Jurkat, Clone E6-1 (cell line): ENCODE data around the gene KCNJ12.
"Not testable (repeated sequence)": the region's sequence is repeated elsewhere in the genome, so short reads cannot be mapped to it uniquely, and the experiment has no call there.

Experiments used
- DNase-seq: peaks from one replicate; pipeline ENCODE4 v3.0.0-alpha.2; 2011; ENCODE audit warnings: low read depth, low spot score
- H3K4me3 ChIP-seq: 2 replicates; pipeline ENCODE4 v1.5.1; 2011; ENCODE audit warnings: mild to moderate bottlenecking, low read length, control low read depth, moderate library complexity

KCNJ12 gene

DNA sequence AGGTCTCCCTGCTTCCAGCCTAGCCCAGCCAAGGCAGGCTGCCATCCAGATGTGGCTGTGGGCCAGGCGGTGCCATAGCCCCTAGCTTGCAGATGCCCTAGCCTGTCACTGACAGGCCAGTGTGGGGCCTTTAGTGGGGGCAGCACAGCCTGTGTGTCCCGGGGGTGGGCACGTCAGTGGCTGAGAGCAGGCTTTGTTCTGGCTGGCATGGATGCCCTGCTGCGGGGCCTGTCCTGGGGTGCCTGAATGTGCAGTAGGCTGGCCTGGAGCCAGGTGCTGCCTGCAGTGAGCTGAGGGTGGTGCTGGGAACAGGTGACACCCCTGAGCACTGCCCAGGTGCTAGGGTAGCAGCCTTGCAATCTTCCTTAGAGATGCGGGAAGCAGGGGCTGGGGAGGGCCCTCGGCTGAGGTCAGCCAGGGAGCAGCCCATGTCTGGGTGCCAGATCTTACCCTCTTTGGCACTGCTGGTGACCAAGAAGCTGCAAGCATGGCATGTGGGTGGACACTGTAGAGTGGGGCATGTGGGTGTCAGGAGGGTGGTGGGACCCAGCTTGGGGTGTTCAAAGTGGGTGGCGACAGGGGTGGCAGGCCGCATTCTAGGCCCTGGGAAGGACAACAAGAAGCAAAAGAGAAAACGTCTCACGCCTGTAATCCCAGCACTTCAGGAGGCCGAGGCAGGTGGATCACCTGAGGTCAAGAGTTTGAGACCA, 37.6 kb downstream of the KCNJ12 start:
- not testable (repeated sequence) for H3K4me3 ChIP-seq, DNase-seq

DNA sequence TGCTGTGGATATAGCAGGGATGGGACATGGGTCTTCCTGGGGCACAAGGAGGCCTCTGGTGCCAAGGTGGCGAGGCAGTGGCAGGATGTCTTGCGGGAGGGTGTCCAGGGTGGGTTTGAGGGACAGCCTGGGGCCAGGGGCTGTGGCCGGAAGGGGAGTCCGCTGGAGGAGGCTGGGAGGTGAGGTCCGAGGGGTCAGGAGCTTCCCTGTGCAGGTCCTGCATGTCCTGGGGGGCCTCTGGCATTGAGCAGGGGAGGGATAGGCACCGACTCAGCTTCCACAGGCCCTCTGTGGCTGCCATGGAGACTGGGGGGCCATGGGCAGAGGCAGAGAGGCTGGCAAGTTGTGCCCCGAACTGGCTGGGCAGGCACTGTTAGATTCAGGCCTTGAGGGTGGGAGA, 38.5 kb downstream of the KCNJ12 start:
- H3K4me3 ChIP-seq, DNase-seq: not testable (repeated sequence)

DNA sequence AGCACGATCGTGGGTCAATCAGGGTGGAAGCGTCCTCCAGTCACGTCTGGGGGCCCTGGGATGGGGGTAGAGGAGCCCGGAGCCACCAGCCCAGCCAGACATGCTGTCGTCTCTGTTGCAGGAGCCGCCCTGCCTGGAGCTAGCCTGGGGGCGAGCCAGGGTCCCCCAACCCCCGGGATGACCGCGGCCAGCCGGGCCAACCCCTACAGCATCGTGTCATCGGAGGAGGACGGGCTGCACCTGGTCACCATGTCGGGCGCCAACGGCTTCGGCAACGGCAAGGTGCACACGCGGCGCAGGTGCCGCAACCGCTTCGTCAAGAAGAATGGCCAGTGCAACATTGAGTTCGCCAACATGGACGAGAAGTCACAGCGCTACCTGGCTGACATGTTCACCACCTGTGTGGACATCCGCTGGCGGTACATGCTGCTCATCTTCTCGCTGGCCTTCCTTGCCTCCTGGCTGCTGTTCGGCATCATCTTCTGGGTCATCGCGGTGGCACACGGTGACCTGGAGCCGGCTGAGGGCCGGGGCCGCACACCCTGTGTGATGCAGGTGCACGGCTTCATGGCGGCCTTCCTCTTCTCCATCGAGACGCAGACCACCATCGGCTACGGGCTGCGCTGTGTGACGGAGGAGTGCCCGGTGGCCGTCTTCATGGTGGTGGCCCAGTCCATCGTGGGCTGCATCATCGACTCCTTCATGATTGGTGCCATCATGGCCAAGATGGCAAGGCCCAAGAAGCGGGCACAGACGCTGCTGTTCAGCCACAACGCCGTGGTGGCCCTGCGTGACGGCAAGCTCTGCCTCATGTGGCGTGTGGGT, 39.2 kb downstream of the KCNJ12 start:
- not testable (repeated sequence) for DNase-seq, H3K4me3 ChIP-seq

DNA sequence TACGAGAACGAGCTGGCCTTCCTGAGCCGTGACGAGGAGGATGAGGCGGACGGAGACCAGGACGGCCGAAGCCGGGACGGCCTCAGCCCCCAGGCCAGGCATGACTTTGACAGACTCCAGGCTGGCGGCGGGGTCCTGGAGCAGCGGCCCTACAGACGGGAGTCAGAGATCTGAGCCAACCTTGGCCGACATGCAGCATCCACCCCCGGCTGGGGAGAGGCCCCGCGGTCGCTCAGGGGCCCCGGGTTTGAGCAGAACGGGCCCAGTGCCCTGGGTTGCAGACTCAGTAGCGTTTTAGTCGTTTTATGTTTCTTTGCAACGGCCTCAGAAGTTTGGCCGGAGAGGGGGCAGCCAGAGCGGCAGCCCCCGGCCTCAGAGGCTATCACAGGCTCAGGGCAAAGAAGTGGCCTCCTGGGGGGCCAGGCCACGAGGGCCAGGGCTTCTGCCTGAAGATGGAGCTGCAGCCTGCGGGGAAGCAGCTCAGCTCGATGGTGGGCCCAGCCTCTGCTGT, 40.4 kb downstream of the KCNJ12 start:
- DNase-seq = not testable (repeated sequence)

DNA sequence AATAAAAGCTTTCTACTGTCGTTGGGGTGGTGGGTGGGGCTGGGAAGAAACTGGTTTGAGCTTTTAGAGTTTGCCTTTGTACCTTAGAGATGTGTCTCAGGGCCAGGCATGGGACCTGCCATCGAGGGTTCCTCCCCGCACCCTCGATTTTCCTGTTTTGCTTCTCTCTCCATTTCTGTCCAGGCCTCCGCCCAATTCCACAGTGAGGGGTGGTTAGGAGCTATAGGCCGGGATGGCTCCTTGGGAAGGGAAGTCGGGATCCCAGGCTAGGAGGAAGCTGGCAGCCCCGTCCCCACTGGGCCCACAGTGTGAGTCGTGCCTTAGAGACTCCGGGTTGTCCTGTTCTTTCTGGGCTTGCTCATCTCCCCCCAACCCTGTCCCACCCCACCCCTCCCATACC, 41.2 kb downstream of the KCNJ12 start:
- H3K4me3 ChIP-seq = not testable (repeated sequence)

More for the DNA sequence above, 40.4 kb downstream of the KCNJ12 start:
- not testable (repeated sequence) for H3K4me3 ChIP-seq

DNA sequence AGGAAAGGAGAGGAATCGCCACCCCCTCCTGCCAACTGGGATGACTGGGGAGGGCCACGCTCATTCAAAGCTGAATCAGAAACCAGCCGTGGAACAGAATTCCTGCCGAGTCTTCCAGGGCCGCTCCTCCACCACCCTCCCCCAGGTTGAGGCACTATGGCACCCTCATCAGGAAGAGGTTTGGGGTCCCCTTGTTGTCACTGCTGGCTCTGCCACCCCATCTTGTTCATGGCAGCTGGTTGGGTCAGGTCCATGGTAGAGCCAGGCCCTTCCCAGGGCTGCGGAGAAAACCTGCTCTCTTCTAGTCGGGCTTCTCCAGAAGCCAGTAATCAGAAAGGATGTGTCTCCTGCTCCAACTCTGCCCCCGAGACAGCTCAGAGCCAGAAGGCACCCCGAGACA, 41.8 kb downstream of the KCNJ12 start:
- no peak for DNase-seq
- no peak overlapping the region for H3K4me3 ChIP-seq

More for the DNA sequence above, 41.2 kb downstream of the KCNJ12 start:
- DNase-seq = not testable (repeated sequence)

DNA sequence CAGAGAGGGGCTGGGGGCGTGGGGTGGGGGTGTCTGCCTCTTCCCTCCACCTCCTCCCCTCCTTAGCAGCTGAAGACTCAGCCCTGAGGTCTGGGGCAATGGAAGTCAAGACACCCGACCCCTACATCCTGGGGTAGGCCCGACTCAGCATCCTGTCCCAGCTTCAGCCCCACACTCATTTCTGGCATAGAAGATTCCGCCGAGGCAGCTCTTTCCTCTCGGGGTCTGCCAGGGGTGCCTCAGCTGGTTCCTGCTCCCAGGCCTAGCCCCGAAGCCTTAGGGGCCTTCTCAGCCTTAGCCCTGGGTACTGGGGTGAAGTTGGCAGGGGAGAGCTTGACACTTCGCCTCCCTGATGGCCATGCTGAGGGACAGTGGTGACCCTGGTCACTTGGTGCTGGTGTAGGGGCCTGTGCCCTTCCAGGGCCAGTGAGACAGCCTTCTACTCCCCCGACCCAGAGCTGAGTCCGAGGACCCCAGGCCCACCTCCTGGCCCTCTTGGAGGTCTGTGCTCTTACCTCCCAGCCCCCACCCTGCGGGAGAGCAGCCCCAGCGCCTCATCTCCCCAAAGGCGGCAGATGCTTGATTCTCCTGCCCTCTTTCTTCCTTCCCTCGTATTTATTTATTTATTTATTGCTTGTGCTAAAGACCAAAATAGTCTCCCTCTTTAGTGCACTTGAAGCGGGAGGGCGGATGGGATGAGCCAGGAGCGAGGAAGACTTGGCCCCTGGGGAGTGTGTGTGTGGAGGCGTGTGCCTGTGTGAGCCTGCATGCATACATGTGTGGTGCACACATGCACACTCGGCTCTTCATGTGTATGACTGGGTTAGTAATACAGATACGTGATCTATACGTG, 42.5 kb downstream of the KCNJ12 start:
- no peak for DNase-seq
- no peak overlapping the region for H3K4me3 ChIP-seq

DNA sequence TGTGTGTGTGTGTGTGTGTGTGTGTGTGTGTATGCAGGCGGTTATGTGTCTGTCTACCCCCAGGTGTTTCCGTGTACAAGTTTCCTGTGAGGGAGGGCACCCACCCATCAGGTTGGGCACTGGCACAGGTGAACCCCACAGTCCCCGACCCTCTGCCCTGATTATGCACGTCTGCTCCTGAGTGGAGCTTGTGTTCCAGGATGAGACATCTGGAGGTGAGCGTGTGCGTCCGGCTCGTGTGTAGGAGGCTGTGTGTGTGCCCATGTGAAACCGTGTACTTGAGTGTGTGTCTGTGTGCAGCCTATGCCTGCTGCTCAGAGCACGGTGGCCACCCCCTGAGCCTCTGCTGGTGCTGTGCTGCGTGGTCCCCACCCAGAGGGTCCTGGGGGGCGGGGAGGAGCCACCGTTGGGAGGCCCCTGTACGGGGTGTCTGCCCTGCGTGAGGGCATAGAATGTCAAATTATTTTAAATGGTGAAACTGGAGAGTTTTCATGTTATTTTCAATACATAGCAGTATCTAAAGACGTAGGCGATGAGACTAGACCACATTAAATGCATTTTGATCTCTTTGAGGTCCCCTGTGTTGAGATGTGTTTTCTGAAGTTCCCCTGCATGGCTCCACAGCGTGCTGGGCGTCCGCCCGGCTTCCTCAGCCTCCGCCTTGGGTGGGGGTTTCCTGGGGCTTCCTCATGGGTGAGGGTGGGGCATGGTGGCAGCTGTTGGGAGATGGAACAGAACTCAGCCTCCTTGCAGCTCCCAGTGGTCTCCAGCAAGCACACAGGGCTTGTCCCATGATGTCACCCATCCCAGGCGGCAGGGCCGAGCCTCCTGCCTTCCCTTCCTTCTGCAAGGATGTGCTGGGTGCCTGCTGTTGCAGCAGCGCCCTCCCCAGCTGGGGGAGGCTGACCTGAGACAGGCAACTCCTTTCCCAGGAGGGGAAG, 43.4 kb downstream of the KCNJ12 start:
- DNase-seq = peak; percentile 78
- peak overlapping the region; percentile 32 for H3K4me3 ChIP-seq

DNA sequence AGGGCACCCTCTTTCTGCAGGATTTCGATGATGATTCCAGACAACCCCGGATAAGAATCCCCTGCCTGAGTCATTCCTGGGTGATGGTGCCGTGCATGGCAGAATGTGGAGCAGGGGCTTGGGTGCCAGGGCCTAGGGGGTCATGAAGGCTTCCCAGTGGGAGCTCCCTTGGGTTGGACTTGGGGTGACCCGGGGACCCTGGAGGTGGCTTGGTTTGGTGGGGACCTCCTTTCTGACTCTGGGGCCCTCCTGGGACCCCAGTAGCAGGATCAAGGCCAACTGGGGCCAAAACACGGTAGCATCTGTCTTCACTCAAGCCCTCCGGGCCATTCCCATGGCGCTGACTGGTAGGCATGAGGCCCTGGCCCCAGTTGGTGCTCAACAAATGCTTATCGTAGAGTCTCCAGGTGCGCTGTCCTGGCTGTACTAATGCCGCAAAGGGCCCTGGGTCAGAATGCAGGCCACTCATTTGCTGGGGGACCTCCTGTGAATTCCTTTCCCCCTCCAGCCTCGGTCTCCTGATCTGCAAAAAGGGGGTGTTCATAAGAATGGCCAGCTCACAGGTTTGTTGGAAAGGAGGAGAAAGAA, 44.4 kb downstream of the KCNJ12 start:
- DNase-seq, H3K4me3 ChIP-seq: not testable (repeated sequence)

DNA sequence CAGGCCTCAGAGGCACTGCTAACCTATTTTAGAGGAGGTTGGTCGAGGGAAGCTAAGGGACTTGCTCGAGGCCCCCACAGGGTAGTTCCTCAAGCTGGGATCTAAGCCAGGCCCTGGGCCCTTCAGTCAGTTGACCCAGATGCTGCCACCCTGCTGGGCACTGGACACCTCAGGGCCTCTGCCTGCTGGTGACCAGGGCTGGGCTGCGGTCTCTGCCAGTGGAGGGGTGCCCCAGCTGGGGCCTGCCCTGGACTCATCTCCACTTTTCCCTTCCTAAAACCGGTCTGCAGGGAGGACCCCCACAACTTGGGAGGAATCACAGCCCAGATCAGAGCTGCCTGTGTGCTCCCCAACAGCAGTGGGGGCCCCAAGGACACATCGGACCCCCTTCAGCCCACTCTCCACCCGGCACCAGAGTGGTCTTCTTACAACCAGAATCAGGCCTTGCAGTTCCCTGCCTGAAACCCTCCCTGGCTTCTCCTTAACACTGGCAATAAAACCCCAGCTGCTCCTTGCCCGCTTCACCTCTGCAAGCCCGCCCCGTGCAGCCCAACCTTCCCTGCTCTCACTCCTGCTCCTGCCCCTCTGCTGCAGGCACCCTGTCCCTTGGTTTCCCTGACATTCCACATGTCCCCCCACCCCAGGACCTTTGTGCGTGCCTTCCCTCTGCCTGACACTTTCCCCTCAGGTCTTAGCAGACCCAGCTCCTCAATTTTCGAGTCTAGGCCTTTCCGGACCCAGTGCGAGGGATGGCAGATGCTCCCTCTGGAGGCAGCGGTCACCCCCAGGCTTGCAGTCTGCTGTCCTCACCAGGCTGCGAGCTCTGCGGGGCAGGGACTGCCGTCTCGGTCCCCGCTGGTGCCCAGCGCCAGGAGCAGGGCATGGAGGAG, 45.5 kb downstream of the KCNJ12 start:
- not testable (repeated sequence) for DNase-seq, H3K4me3 ChIP-seq

DNA sequence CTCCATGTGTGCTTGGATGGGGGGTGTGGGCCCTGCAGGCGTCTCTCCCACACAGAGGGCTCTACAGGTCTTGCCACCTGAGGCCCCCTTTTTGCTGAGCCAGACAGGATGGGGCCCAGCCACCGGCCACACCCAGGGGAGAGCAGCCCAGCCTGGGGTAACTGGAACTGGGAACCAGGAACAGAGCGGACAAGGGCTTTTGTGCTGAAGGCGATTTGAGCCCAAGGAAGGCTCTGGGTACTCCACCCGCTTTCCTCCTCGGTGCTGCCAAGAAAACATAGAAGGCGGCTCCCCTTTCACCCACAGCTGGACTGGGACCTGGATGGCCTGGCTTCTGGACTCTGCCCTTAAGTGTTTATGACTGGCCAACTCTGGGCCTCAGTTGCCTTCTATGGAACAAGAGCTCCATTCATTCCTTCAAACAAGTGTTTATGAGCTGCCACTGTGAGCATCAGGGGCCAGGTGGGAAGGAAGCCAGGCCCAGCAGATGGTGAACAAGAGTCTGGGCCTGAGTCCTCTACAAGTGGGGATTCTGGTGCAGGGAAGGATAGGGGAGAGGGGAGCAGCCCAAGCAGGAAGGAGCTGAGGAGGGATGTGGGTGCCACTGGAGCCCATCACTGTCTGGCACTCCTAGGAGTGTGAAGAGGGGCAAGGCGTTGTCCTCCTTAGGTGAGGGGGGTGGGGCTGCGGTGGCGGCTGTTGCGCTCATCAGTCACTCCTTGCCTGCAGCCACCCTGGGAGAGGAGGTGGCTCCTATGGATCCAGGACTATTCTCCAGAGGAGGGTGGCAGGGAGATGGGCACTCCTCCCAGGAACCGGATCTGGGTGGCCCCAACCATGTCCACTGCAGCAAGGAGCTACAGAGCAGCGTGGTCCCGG, 46.4 kb downstream of the KCNJ12 start:
- not testable (repeated sequence) for H3K4me3 ChIP-seq, DNase-seq

DNA sequence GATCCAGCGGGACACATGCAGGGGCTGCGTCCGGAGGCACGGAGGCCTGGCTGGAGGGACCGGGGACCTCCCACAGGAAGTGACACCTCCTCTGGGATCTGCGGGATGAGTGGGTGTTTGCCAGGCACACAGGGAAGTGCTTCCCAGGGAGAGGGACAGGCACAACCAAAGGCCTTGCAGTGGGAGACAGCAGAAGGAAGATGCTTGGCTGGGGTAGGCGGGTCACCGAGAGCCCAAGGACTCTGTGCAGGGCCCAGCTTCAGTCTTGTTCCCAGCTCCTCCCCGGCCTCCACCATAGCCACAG, 47.0 kb downstream of the KCNJ12 start:
- H3K4me3 ChIP-seq, DNase-seq: not testable (repeated sequence)

DNA sequence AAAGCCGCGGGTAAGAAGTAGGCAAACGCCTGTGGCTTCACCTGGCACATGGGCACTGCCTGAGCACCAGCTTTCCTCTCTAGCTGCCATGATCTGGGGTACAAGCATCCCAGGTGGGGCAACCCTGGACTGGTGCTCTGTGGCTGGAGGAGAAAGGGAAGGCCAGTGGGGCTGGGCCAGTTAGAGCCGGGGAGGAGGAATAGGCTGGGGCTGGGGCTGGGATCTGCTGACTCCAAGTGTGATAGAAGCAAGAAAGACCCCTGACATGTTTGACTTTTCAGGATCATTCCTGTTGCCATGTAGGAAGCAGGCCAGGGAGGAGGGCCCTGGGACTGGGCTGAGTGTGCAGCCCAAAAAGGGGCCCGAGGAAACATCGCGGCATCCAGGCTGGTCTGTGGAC, 48.5 kb downstream of the KCNJ12 start:
- H3K4me3 ChIP-seq, DNase-seq: not testable (repeated sequence)

DNA sequence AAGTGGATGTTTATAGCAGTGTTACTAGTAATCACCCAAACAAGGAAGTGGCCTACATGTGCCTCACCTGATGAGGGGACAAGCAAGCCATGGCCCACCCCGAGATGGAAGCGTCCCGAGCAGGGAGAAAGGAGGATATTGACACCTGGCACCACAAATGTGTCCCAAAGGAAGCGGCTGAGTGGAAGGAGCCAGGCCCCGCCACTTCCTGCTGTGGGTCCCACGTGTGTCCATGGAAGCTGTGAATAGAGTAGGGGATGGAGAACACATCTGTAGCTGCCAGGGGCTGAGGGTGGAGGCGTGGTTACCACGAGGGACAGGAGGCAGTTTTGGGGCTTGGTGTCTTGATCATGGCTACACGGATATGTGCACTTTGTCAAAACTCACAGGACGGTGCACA, 49.2 kb downstream of the KCNJ12 start:
- H3K4me3 ChIP-seq = no peak overlapping the region
- DNase-seq = no peak

DNA sequence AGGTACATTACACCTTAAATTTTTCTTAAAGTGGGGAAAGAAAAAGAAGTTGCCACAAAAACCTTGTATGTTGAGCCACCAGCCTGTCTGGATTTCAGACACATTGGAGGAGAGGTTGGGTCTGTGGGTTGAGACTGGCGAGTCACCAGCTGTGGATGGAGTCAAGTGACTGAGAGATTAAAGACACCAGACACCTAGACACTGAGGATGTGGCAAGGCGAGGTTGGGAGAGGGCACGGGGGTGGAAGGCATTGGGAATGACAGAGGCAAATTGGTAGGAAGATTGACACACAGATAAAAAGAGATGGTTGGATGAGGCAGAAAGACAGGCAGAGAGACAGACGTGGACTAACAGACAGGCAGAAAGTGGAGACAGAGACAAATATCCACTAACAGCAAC, 49.6 kb downstream of the KCNJ12 start:
- no peak overlapping the region for H3K4me3 ChIP-seq
- DNase-seq = peak; percentile 9

DNA sequence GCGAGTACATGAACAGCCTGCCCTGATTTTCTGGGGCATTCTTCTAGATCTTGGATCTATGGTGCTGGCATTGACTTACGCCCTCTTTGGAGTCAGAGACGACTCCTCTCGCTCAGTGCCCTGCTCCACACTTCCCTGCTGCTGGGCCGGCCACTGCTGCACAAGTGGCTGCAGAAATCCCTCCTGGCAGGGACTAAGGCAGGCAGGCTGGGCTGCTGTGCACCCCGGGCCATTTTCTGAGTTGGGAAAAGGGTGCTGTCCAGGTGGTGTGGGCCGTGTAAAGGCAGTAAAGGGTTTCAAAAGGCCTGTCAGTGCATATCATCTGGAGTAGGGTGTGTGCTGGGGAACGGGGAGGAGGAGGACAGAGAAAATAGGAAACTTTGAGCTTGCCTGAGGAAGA, 50.1 kb downstream of the KCNJ12 start:
- not testable (repeated sequence) for H3K4me3 ChIP-seq, DNase-seq
